HepG2 (cell line): ENCODE data around the gene TBC1D1.

Experiments used
- FOXA3 ChIP-seq: IDR thresholded peaks from 2 replicates; pipeline ENCODE4 v1.6.1; 2016; ENCODE audit warnings: missing genetic modification reagents, missing compliant biosample characterization
- ZBTB43 ChIP-seq: sonication (generic); formaldehyde crosslinking; conservative IDR thresholded peaks from 2 replicates; pipeline ENCODE4 v1.4.0; 2020; ENCODE audit warnings: missing genetic modification reagents

GRCh38 chr4:37847311-37847884 is 43.5 kb upstream of the TBC1D1 start:
- no peak for TF ChIP-seq ZBTB43
- no peak for TF ChIP-seq FOXA3
